ENCODE data around the gene TARM1. TPM values are rescaled to one million over a fixed set of nuclear protein-coding genes. Genes with fewer than 3 reads are reported as not detected.

Gene TARM1
- total and polyA plus RNA-seq, 2 of the 8 experiments (the other 6 are each of a cell fraction or from before 2014, with no cell fraction given) = not detected

DNA sequence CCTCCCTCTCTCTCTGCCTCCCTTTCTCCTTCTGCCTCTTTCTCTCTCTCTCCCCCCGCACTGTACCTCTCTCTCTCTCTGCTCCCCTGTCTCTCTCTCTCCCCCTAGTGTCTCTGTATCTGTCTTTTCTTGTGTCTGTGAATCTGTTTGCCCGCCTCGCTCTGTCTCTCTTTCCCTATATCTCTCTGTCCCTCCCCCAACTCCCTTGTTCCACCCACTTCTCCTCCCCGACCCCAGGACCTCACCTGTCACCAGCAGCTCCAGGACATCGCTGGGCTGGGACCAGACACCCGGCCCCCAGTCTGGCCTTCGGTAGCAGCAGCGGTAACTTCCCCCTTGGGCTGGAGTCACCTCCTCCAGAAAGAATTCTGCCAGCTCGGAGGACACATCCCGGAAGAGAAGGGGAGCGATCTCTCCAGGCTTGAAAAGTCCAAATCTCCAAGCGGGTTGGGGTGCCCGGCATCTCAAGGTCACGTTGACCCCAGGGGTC, 15.5 kb upstream of the TARM1 start:
- Histone ChIP-seq H2BK15ac (ENCODE audit: low read length) (peak overlapping the region; percentile 72; the same call in 1 of the 2 replicates), H3K23ac (ENCODE audit: insufficient read length) (no peak overlapping the region), H3K18ac (ENCODE audit: extremely low read depth, low read length) (no peak overlapping the region; the same call in 1 of the 2 replicates), H3K56ac (replicated peaks; ENCODE audit: insufficient read length, low read depth, low read length) (no peak overlapping the region), H3K27me3 (replicated peaks in 1 of 4; ENCODE audit: control insufficient read depth in 3 of 4, extremely low read depth in 1 of 4, insufficient read depth in 3 of 4, low read length in 3 of 4) (peaks cover 6 to 29% (median 19%) of the 10 kb centered on the region in 4 experiments), H2AFZ (ENCODE audit: low read length) (peak overlapping the region; percentile 43; the same call in 1 of the 2 replicates), H3K9ac (replicated peaks in 1 of 4; ENCODE audit: extremely low read depth in 1 of 4, low read depth in 3 of 4, low read length in 3 of 4) (peak overlapping the region in 1 of 4 experiments; percentile 21; a peak in 1 of 7 replicates), H2BK120ac (replicated peaks; ENCODE audit: low read depth, low read length) (no peak overlapping the region), H3K4me1 (replicated peaks in 1 of 4; ENCODE audit: control insufficient read depth in 3 of 4, insufficient read depth in 4 of 4, low read length in 3 of 4) (peaks cover 0 to 5% (median 1%) of the 10 kb centered on the region in 4 experiments; a peak in 4 of 7 replicates), H3K4ac (replicated peaks; ENCODE audit: insufficient read length, low read depth, low read length) (no peak overlapping the region), H3K79me1 (ENCODE audit: low read depth, low read length) (no peaks in the 10 kb centered on the region), H3K23me2 (ENCODE audit: low read depth, low read length) (peaks cover 13% of the 10 kb centered on the region; the same call in 1 of the 2 replicates), H3K4me2 (ENCODE audit: insufficient read depth in 1 of 2, low read depth in 2 of 2, low read length in 2 of 2) (peak overlapping the region; percentile 51 to 92), H3K4me3 (ENCODE audit: extremely low read depth in 1 of 4, insufficient read depth in 2 of 4, low read depth in 3 of 4, low read length in 4 of 4) (peak overlapping the region; percentile 9 to 64 (median 32); a peak in 7 of 8 replicates), H2AK5ac (ENCODE audit: low read depth, low read length) (no peak overlapping the region), H3K14ac (ENCODE audit: insufficient read length) (no peak overlapping the region), H4K20me1 (replicated peaks in 1 of 2; ENCODE audit: control insufficient read depth in 1 of 2, insufficient read depth in 2 of 2, low read length in 2 of 2) (no peaks in the 10 kb centered on the region), H4K8ac (ENCODE audit: extremely low read depth, insufficient read depth, low read length) (peak overlapping the region; percentile 73; the same call in 1 of the 2 replicates), H2BK5ac (ENCODE audit: low read depth, low read length) (no peak overlapping the region), H4K5ac (ENCODE audit: insufficient read length, low read depth, low read length) (no peak overlapping the region), H3K9me3 (ENCODE audit: insufficient read depth in 2 of 2, low read depth in 1 of 2, low read length in 1 of 2) (no peaks in the 10 kb centered on the region; a peak in 1 of 4 replicates), H3K79me2 (ENCODE audit: control insufficient read depth in 1 of 2, insufficient read depth in 2 of 2, low read length in 2 of 2) (no peaks in the 10 kb centered on the region), H2BK12ac (ENCODE audit: low read depth, low read length) (no peak overlapping the region), H2BK20ac (ENCODE audit: low read length) (0 out of 2 replicates have a peak overlapping the region, but pooled peaks have one; percentile 18), H3K36me3 (ENCODE audit: control insufficient read depth in 2 of 4, insufficient read depth in 4 of 4, low read length in 3 of 4) (no peaks in the 10 kb centered on the region), H4K91ac (replicated peaks; ENCODE audit: insufficient read length, low read length) (no peak overlapping the region), H3K27ac (ENCODE audit: low read depth, low read length) (no peak overlapping the region)
- ChIA-PET CTCF (ENCODE audit: partially characterized antibody) (interaction anchor here (0.6 to 1.4 kb wide), 8 partner anchors 18 to 105 kb away, joined by 3 to 5 read pairs (median 4); no protein-coding TSS in a partner anchor), POLR2A (ENCODE audit: partially characterized antibody) (interaction anchor here (0.6 to 6.1 kb wide), 6 partner anchors 15 to 218 kb away, joined by 3 to 37 read pairs (median 4); partner anchors contain the start of genes PRPF31 and TFPT)
- 13% methylated on average over 12 of the region's 14 CpGs; no CpG with 5 or more reads in 1 of the 2 experiments for whole genome bisulfite sequencing, 2 experiments (ENCODE audit: extremely low coverage in 1 of 2, insufficient coverage in 1 of 2, insufficient read length in 1 of 2, insufficient replicate concordance in 2 of 2, low coverage in 1 of 2, low lambda C conversion rate in 2 of 2, missing lambda C conversion rate in 1 of 2)
- DNase-seq (ENCODE audit: low read depth in 1 of 2, low spot score in 2 of 2) (peak in 1 of 2 experiments; percentile 62), FAIRE-seq (no peak)
- TF ChIP-seq CBX8 (IDR thresholded peaks at IDR 0.05; ENCODE audit: borderline replicate concordance, low read depth, low read length) (no peak), RFX5 (IDR thresholded peaks at IDR 0.05; ENCODE audit: borderline replicate concordance, low read depth, low read length) (no peak), EZH2 (IDR thresholded peaks at IDR 0.05; ENCODE audit: low read depth, low read length, severe bottlenecking) (no peak), RBBP5 (IDR thresholded peaks at IDR 0.05; ENCODE audit: borderline replicate concordance, low read depth, low read length) (0 out of 2 replicates have a peak, but pooled peaks have one; percentile 1), TAF7 (optimal IDR thresholded peaks at IDR 0.05; ENCODE audit: borderline replicate concordance, low read depth, low read length) (no peak), CTCF (IDR thresholded peaks at IDR 0.05; ENCODE audit: control extremely low read depth in 1 of 3, insufficient read depth in 1 of 3, low read depth in 1 of 3, low read length in 3 of 3) (peak in 1 of 3 experiments; percentile 18; a peak in 1 of 4 replicates), CTBP2 (IDR thresholded peaks at IDR 0.05; ENCODE audit: borderline replicate concordance, insufficient read depth, insufficient read length, low read length) (no peak), POLR2AphosphoS5 (IDR thresholded peaks at IDR 0.05; ENCODE audit: low read depth, low read length) (no peak), SIRT6 (IDR thresholded peaks at IDR 0.05; ENCODE audit: low read length) (no peak)
